ENCODE results near the gene NSDHL.

- TF ChIP-seq EZH2 (IDR thresholded peaks at IDR 0.05; ENCODE audit: low read depth, unreplicated experiment) = no peak
- TF ChIP-seq, protein P1, sequence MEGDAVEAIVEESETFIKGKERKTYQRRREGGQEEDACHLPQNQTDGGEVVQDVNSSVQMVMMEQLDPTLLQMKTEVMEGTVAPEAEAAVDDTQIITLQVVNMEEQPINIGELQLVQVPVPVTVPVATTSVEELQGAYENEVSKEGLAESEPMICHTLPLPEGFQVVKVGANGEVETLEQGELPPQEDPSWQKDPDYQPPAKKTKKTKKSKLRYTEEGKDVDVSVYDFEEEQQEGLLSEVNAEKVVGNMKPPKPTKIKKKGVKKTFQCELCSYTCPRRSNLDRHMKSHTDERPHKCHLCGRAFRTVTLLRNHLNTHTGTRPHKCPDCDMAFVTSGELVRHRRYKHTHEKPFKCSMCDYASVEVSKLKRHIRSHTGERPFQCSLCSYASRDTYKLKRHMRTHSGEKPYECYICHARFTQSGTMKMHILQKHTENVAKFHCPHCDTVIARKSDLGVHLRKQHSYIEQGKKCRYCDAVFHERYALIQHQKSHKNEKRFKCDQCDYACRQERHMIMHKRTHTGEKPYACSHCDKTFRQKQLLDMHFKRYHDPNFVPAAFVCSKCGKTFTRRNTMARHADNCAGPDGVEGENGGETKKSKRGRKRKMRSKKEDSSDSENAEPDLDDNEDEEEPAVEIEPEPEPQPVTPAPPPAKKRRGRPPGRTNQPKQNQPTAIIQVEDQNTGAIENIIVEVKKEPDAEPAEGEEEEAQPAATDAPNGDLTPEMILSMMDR (conservative IDR thresholded peaks at IDR 0.05; ENCODE audit: low read depth in 2 of 2) = peak in 1 of 2 experiments; percentile 27; a peak in 2 of 4 replicates
- no peak for TF ChIP-seq NANOG (IDR thresholded peaks at IDR 0.05; ENCODE audit: borderline replicate concordance)
- no peak for TF ChIP-seq REST (IDR thresholded peaks at IDR 0.05; ENCODE audit: unreplicated experiment)
- TF ChIP-seq POLR2AphosphoS5 (IDR thresholded peaks at IDR 0.05; ENCODE audit: low read depth) = no peak
Observed at GRCh38 chrX:152913346-152913745, 82.5 kb downstream of the NSDHL start.
